Measurements from ENCODE around the gene PLCB4.

The PLCB4 gene

DNA sequence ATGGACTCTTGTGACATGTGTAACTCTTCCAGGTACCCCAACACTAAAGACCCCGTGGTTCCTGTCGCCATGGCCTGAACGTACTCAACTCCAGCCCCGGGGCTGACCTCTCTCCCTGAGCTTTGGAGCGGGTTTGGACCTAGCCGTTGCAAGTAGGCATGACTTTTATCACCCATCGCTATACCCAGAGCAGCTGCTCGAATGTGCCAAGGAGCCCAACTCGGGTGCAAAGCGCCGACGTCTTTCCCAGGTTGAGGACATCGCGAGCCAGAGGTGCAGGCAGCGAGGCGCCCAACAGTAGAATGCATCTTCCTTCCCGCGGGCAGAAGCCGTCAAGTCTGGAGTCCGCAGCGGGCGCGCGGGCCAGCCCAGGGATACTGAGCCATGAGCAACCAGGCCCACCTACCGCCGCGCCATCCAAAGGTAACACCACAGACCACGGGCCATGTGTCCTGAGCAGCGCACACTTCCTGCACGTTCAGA, 439.9 kb downstream of the PLCB4 start:
- DNase-seq: no peak

DNA sequence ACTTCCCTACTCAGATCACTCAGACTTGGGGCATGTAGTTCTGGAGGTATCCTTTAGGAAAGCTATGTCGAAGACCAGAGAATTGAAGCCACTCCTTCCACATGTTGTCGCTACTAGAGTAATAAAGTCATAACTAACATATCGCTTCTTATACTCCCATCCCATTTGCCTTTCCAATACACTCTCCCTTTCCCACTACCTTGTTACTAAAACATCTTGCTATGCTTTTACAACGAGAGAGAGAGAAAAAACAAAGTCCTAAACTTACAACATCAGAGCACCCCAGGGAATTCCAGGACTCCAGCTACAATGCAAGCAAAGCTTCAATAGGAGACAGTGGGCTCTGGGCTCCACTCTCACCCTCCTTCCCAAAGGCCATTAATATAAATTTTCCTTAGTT, 440.4 kb downstream of the PLCB4 start:
- DNase-seq: no peak

- no peak for DNase-seq
Measured at GRCh38 chr20:9510911-9511310, 442.0 kb downstream of the PLCB4 start.

DNA sequence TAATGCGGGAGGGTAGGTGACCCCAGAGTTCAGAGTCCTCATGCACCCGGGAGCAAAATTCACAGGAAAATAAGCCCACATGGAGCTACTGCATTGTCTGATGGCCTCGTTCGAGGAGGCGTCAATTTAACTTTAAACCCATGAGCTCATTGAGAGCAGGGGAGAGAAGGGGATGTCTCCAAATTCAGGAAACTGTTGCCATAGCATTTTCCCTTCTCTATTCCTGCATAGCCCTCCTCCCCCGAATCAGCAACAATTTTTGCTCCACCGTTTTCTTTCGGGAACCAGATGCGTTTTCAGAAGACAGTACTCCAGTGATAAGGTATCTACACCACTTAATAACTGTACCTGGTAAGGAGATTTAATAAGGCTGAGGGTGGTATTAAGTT, 445.2 kb downstream of the PLCB4 start:
- no peak for DNase-seq

DNA sequence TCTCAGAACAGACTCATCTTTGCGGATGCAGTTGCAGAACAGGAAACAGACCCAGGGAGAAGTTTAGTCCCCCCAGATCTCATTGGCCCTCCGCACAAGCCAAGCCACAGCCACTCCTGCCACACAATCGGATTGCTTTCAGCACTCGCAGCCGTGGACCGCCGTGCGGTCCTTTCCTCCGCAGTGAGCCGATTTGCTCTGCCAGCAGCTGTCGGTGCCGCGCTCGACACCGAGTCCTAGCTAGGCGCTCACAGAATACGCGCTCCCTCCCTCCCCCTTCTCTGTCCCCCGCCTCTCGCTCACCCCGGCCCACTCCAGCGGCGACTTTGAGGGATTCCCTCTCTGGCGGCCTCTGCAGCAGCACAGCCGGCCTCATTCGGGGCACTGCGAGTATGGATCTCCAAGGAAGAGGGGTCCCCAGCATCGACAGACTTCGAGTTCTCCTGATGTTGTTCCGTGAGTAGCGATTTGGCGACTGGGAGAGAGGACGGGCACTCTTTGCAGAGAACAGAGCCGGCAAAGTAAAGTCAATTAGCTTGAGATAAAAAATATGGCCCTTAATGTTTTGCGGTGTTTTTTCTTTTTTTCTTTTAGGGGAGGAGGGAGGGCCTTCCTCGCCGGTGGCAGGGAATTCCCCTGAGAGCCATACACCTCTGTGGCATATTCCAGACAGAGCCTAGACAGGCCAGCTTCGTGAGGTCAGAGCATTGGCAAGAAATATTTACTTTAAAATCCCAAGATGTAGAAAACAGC, 445.8 kb downstream of the PLCB4 start, which contains the start of gene LAMP5:
Gene LAMP5, plus strand, starts transcription at position 130 of the 753 bp plus-strand sequence. Its CDS starts 263 bp downstream, at position 393.
- DNase-seq: no peak

- no peak for DNase-seq
Measured at GRCh38 chr20:9515214-9515585, 446.3 kb downstream of the PLCB4 start.

GRCh38 chr20:9515741-9516233, 446.9 kb downstream of the PLCB4 start:
- DNase-seq: no peak

DNA sequence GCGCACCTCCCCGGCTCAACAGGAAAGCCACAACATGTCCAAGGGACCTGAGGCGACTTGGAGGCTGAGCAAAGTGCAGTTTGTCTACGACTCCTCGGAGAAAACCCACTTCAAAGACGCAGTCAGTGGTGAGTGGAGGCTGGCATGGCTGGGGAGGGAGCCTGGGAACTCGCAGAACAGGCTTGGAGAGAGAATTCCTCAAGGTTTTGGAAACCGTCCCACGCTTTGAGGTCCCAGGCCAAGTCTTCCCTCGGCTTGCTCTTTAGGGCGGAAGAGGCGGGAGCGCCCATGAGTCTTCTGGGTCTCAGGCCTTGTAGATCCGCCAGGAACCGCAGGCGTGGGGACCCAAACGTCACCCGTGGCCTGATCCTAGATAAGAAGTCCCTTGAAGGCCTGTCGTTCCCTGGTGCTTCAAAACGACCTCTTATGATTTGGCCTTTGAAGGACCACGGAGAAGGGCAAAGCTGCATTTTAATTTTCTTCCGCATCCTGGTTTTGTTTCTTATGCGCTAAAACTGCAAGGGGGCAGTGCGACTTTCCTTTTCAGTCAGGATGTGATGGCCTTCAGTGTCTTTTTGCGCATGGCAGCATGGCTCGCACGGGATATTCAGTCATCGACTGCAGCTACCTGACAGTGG, 447.5 kb downstream of the PLCB4 start:
- no peak for DNase-seq

GRCh38 chr20:9517297-9518162, 448.6 kb downstream of the PLCB4 start:
- DNase-seq: no peak

- no peak for DNase-seq
Measured at GRCh38 chr20:9518576-9519175, 449.8 kb downstream of the PLCB4 start.

DNA sequence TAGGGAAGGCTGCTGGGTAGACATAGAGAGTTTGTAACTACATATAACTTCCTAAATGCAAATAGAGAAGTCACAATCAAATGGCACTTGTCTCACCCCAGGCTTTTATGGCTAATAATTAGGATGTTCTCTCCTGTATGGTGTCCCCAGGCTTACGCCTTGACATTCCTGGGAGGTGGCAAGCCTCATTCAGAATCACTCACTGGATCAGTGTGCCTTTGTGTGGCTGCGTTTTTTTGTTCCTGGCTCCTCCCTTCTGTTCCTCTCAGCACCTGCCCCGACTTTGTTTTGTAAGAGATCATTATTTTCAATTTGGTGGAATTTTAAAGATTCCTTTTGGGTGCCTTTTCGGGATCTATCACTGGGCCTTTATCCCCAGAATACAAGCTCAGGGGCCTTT, 451.2 kb downstream of the PLCB4 start:
- DNase-seq: no peak

DNA sequence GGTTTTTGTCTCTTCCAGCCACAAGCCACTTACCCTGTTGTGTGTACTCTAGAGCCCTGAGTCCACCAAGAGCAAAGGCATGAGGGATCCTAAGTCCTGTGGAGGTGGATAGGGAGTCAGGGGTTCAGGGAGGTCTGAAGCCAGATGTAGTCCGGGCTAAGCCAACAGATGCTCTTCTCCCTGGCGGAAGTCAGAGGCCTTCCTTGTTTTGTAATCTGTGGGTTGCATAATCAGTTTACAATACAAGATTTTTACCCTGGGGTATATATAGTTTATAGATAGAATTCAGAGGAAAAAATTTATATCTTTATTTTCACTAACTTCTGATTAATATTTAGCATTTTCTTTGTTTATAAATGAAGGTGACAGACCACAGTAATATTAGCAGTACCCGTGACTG, 454.7 kb downstream of the PLCB4 start:
- no peak for DNase-seq
